Right lobe of liver (tissue), 6 donors: ENCODE results near the gene RPL19. TPM values are rescaled to one million over a fixed set of nuclear protein-coding genes. Genes with fewer than 3 reads are reported as not detected.

Source experiments
- ATAC-seq, 4 donors: fragments of 200-7000 bp; cut with Tn5 transposase; one replicate each; pipeline ENCODE4 v1.9.1; 2020; ENCODE audit warnings: mild to moderate bottlenecking in 4 of 4, moderate library complexity in 4 of 4
- DNase-seq, 3 donors: peaks; one replicate each; pipeline ENCODE4 v3.0.0-alpha.2; 2020
- H3K27ac ChIP-seq, 3 donors: fragments of 200-600 bp; one replicate each; pipeline ENCODE4 v1.8.0; 2022
- H3K27me3 ChIP-seq, 2 donors: fragments of 200-600 bp; one replicate each; pipeline ENCODE4 v1.8.0; 2022
- H3K36me3 ChIP-seq, 4 donors: fragments of 200-600 bp; sonication (generic) in 1 of 4; one replicate each; pipeline versions ENCODE4 v1.5.1 to v1.8.0; 2017 to 2022; ENCODE audit warnings: control low read depth in 1 of 4
- H3K4me1 ChIP-seq, 4 donors: fragments of 200-600 bp; sonication (generic) in 1 of 4; one replicate each; pipeline versions ENCODE4 v1.5.1 to v1.8.0; 2017 to 2022; ENCODE audit warnings: control low read depth in 1 of 4
- H3K4me3 ChIP-seq, 3 donors: fragments of 200-600 bp; one replicate each; pipeline ENCODE4 v1.8.0; 2022
- H3K9me3 ChIP-seq, 4 donors: fragments of 200-600 bp; sonication (generic) in 1 of 4; one replicate each; pipeline versions ENCODE4 v1.5.1 to v1.8.0; 2017 to 2022; ENCODE audit warnings: control low read depth in 1 of 4
- CTCF ChIP-seq, 4 donors: fragments of 200-600 bp in 3 of 4; fragments of 450-650 bp in 1 of 4; IDR thresholded peaks; one replicate each; pipeline versions ENCODE4 v1.5.1 to v1.8.0; 2016 to 2022; ENCODE audit warnings: antibody characterized with exemption in 4 of 4, mild to moderate bottlenecking in 2 of 4
- POLR2A ChIP-seq: fragments of 450-650 bp; IDR thresholded peaks from one replicate; pipeline ENCODE4 v1.6.1; 2017; ENCODE audit warnings: antibody characterized with exemption, mild to moderate bottlenecking
- WGBS: methylation state at CpG from one replicate; pipeline ENCODE4 v1.1.6; 2018; ENCODE audit warnings: low coverage, low lambda C conversion rate; ENCODE audit not compliant: insufficient coverage; ENCODE audit errors: missing lambda C conversion rate; 5-methylcytosine and 5-hydroxymethylcytosine counted together
- intact Hi-C, 2 donors: fragments of 100-400 bp; cut with DNase I; formaldehyde crosslinking; loops; one replicate each; pipeline versions ENCODE4 v1.11.2 to v1.14.1; 2022
- total RNA-seq, 6 experiments: library from RNA; depleted of rRNA in 2 of 6; stranded (reverse); fragments of >200 nt in 2 of 6; fragmentation: NEBNext Ultra II Directional in 3 of 6; extraction: Animal tissue kit (Norgen Biotek cat#: 25700) in 3 of 6; gene quantifications; one replicate each; pipeline versions ENCODE4 v1.1.0 to v1.2.4, GENCODE V29; 2016 to 2023
- donor health status: DM: no; HTN: yes; CAD: no.
- donor health status: DM: no; HTN: no; CAD: no.
- donor health status: DM: no; HTN: no; CAD: no.
- donor health status: DM: no; HTN: yes; CAD: no.
- donor health status: DM: no; HTN: yes; CAD: no.

RPL19 gene
- total RNA-seq, 6 experiments from 2014 or later: 537 to 1,327 (median 627) TPM

GRCh38 chr17:39212195-39212810, 12.2 kb downstream of the RPL19 start:
- DNase-seq: no peak
- intact Hi-C loops: no loop called here
- ATAC-seq: no peak
- Histone ChIP-seq H3K4me3 (no peak overlapping the region), H3K36me3 (no peaks in the 10 kb centered on the region), H3K9me3 (no peaks in the 10 kb centered on the region), H3K27ac (no peak overlapping the region), H3K27me3 (peaks cover 0 to 2% of the 10 kb centered on the region in 2 donors), H3K4me1 (peaks cover 0 to 6% (median 0%) of the 10 kb centered on the region in 4 donors)
- WGBS: 83% methylated on average over 4 of the region's 11 CpGs
- no peak for TF ChIP-seq CTCF (IDR thresholded peaks at IDR 0.05)
- no peak for TF ChIP-seq POLR2A

- Histone ChIP-seq H3K4me1 (peaks cover 0 to 6% (median 0%) of the 10 kb centered on the region in 4 donors), H3K4me3 (no peak overlapping the region), H3K27ac (no peak overlapping the region), H3K9me3 (no peaks in the 10 kb centered on the region), H3K36me3 (no peaks in the 10 kb centered on the region), H3K27me3 (peaks cover 0 to 7% of the 10 kb centered on the region in 2 donors)
- DNase-seq: no peak
- peak in 2 of 4 donors; percentile 14 to 25 for ATAC-seq
- no peak for TF ChIP-seq CTCF (IDR thresholded peaks at IDR 0.05)
- no peak for TF ChIP-seq POLR2A
- WGBS: 69% methylated on average over 9 of the region's 16 CpGs
- intact Hi-C loops: no loop called here
Observed at GRCh38 chr17:39212841-39213480, 12.9 kb downstream of the RPL19 start.

- peaks cover 0 to 6% (median 0%) of the 10 kb centered on the region in 4 donors for H3K4me1 ChIP-seq
- no peaks in the 10 kb centered on the region for H3K36me3 ChIP-seq
- DNase-seq (no peak), ATAC-seq (peak in 1 of 4 donors; percentile 40)
- WGBS: 100% methylated on average over 1 of the region's 9 CpGs
- H3K27ac ChIP-seq: no peak overlapping the region
- no peak overlapping the region for H3K4me3 ChIP-seq
- intact Hi-C loops: no loop called here
- TF ChIP-seq CTCF (IDR thresholded peaks at IDR 0.05) (no peak), POLR2A (no peak)
- H3K27me3 ChIP-seq: peaks cover 0 to 7% of the 10 kb centered on the region in 2 donors
- H3K9me3 ChIP-seq: no peaks in the 10 kb centered on the region
Observed at GRCh38 chr17:39213852-39214251, 13.8 kb downstream of the RPL19 start.

- TF ChIP-seq POLR2A: no peak
- no peak for TF ChIP-seq CTCF (IDR thresholded peaks at IDR 0.05)
- Histone ChIP-seq H3K27ac (no peak overlapping the region), H3K4me1 (no peaks in the 10 kb centered on the region), H3K36me3 (no peaks in the 10 kb centered on the region), H3K4me3 (no peak overlapping the region), H3K9me3 (no peaks in the 10 kb centered on the region), H3K27me3 (peaks cover 0 to 7% of the 10 kb centered on the region in 2 donors)
- ATAC-seq (peak in 1 of 4 donors; percentile 29), DNase-seq (no peak)
- 10% methylated on average over 7 of the region's 24 CpGs for WGBS
- intact Hi-C loops: no loop called here
Observed at GRCh38 chr17:39217734-39218369, 17.8 kb downstream of the RPL19 start.
